Lower lobe of right lung (tissue), 2 donors: ENCODE data around the gene RAVER2. TPM values are rescaled to one million over a fixed set of nuclear protein-coding genes. Genes with fewer than 3 reads are reported as not detected.
A peak's percentile ranks its signal among the peaks of the same experiment; 100 is the strongest.

Source experiments
- ATAC-seq, 2 donors: fragments of 200-7000 bp; cut with Tn5 transposase; one replicate each; pipeline ENCODE4 v1.9.1; 2020 to 2022; ENCODE audit warnings: mild to moderate bottlenecking in 2 of 2, moderate library complexity in 2 of 2
- DNase-seq: peaks from one replicate; pipeline ENCODE4 v3.0.0-alpha.2; 2020
- H3K27ac ChIP-seq: fragments of 200-600 bp; one replicate; pipeline ENCODE4 v1.8.0; 2022
- H3K27me3 ChIP-seq: fragments of 200-600 bp; one replicate; pipeline ENCODE4 v1.8.0; 2022; ENCODE audit warnings: low read depth
- H3K36me3 ChIP-seq: fragments of 200-600 bp; one replicate; pipeline ENCODE4 v1.8.0; 2022; ENCODE audit warnings: mild to moderate bottlenecking
- H3K4me1 ChIP-seq: fragments of 200-600 bp; one replicate; pipeline ENCODE4 v1.8.0; 2022
- H3K4me3 ChIP-seq: fragments of 200-600 bp; one replicate; pipeline ENCODE4 v1.8.0; 2022; ENCODE audit warnings: mild to moderate bottlenecking
- H3K9me3 ChIP-seq: fragments of 200-600 bp; one replicate; pipeline ENCODE4 v1.8.0; 2022
- CTCF ChIP-seq: fragments of 200-600 bp; IDR thresholded peaks from one replicate; pipeline ENCODE4 v1.8.0; 2022; ENCODE audit warnings: antibody characterized with exemption, mild to moderate bottlenecking
- intact Hi-C: fragments of 100-400 bp; cut with DNase I; formaldehyde crosslinking; loops from one replicate; pipeline ENCODE4 v1.11.0; 2022
- total RNA-seq: library from RNA; stranded (reverse); fragmentation: NEBNext Ultra II Directional; extraction: Animal tissue kit (Norgen Biotek cat#: 25700); gene quantifications from one replicate; pipeline ENCODE4 v1.2.1, GENCODE V29; 2021
- donor health status: DM: no; HTN: yes; CAD: no; lungs with severe emphysema.

Gene RAVER2
- total RNA-seq, 1 donor from 2014 or later = 12.0 TPM

- no peak for DNase-seq
- Histone ChIP-seq H3K4me3 (no peak overlapping the region), H3K4me1 (no peaks in the 10 kb centered on the region), H3K27ac (no peak overlapping the region), H3K36me3 (peaks cover 88% of the 10 kb centered on the region), H3K27me3 (no peaks in the 10 kb centered on the region), H3K9me3 (no peaks in the 10 kb centered on the region)
- TF ChIP-seq CTCF = no peak
- peak in 1 of 2 donors; percentile 64 for ATAC-seq
- intact Hi-C loops = no loop called here
Observed at GRCh38 chr1:64834734-64835133, 89.9 kb downstream of the RAVER2 start.

GRCh38 chr1:64836802-64837201, 91.9 kb downstream of the RAVER2 start:
- H3K36me3 ChIP-seq = peaks cover 98% of the 10 kb centered on the region
- no peaks in the 10 kb centered on the region for H3K27me3 ChIP-seq
- intact Hi-C loops = no loop called here
- H3K4me3 ChIP-seq = no peak overlapping the region
- H3K27ac ChIP-seq = no peak overlapping the region
- no peak for DNase-seq
- peaks cover 3% of the 10 kb centered on the region for H3K4me1 ChIP-seq
- TF ChIP-seq CTCF = no peak
- no peaks in the 10 kb centered on the region for H3K9me3 ChIP-seq
- no peak for ATAC-seq

GRCh38 chr1:64838486-64838885, 93.6 kb downstream of the RAVER2 start:
- Histone ChIP-seq H3K9me3 (no peaks in the 10 kb centered on the region), H3K4me3 (no peak overlapping the region), H3K4me1 (peaks cover 14% of the 10 kb centered on the region), H3K27me3 (no peaks in the 10 kb centered on the region), H3K27ac (no peak overlapping the region), H3K36me3 (peaks cover 96% of the 10 kb centered on the region)
- ATAC-seq (no peak), DNase-seq (no peak)
- TF ChIP-seq CTCF = no peak
- intact Hi-C loops = no loop called here

- Histone ChIP-seq H3K4me1 (peaks cover 14% of the 10 kb centered on the region), H3K9me3 (no peaks in the 10 kb centered on the region), H3K27me3 (no peaks in the 10 kb centered on the region), H3K27ac (no peak overlapping the region), H3K4me3 (no peak overlapping the region), H3K36me3 (peaks cover 96% of the 10 kb centered on the region)
- intact Hi-C loops = no loop called here
- TF ChIP-seq CTCF = no peak
- no peak for DNase-seq
- ATAC-seq = no peak
Observed at GRCh38 chr1:64839261-64839660, 94.4 kb downstream of the RAVER2 start.

DNA sequence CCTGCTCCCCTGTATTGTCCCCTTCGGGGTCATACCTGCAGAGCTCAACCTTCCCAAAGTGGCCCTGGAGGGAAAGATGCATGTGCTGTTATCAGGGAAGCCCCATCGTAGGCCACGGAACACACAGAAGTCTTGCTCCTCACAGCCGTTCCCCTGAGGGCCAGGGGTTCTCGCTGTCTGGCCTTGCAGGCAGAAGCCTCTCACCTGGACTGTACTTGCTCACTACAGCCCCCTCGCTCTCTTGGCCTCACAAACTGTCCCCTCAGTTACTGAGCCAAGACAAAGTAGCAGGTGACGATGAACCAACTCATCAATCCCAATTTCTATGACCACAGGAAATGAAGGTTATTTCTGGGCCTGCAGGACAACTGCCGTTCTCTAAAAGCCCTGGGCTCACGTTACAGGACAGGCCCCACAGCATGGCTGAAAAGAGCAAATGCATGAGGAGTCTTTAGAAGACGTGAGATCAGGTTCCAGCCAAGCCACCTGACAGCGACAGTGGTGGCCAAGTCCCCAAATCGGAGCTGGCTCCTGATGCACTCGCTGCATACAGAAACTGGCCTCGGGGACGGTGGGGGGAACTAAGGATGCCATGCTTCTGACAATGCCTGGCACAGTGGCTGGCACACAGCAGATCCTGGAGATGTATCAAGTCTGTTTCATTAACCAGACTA, 95.0 kb downstream of the RAVER2 start:
- Histone ChIP-seq H3K4me3 (no peak overlapping the region), H3K27ac (no peak overlapping the region), H3K36me3 (peaks cover 96% of the 10 kb centered on the region), H3K27me3 (no peaks in the 10 kb centered on the region), H3K9me3 (no peaks in the 10 kb centered on the region), H3K4me1 (peaks cover 14% of the 10 kb centered on the region)
- DNase-seq (no peak), ATAC-seq (no peak)
- intact Hi-C loops = no loop called here
- no peak for TF ChIP-seq CTCF
